GM06990 (cell line): Measurements from ENCODE around the gene OR52H1.

Experiments used
- DNase-seq: peaks from one replicate; pipeline ENCODE4 v3.0.0-alpha.2; 2011; ENCODE audit not compliant: insufficient read length; ENCODE audit errors: extremely low read depth
- H3K27me3 ChIP-seq: replicated peaks from 2 replicates; pipeline ENCODE4 v1.6.0; 2011; ENCODE audit warnings: low read length; ENCODE audit not compliant: control insufficient read depth, insufficient read depth
- H3K36me3 ChIP-seq: 2 replicates; pipeline ENCODE4 v1.5.1; 2011; ENCODE audit warnings: low read length; ENCODE audit not compliant: control insufficient read depth, insufficient read depth
- H3K4me3 ChIP-seq: replicated peaks from 2 replicates; pipeline ENCODE4 v1.5.1; 2011; ENCODE audit warnings: low read depth, mild to moderate bottlenecking, control low read depth, low read length
- TF ChIP-seq, protein P1 (sequence below): IDR thresholded peaks from 2 replicates; pipeline ENCODE4 v1.5.1; 2011; ENCODE audit warnings: low read length, control low read depth, mild to moderate bottlenecking, inconsistent platforms; ENCODE audit not compliant: insufficient read depth, poor library complexity, severe bottlenecking

Gene OR52H1

DNA sequence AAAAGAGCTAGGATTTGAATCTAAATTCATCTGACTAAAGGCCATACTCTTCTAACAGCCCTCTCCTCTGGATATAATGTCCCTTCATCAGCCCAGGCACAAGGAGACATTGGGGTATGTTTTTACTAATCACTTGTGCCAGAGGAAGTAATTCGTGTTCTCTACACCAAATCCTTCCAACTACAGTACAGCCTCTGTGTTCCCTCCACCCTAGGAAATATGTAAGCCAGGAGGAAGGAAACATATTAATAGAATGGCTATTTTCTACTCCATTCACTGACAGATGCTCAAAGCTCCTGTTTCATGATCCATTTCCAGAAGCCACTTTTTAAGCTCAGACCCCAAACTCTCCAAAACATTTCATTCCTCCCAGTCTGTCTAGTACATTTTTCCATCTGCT, 19.8 kb downstream of the OR52H1 start:
- DNase-seq = no peak
- no peak overlapping the region for H3K4me3 ChIP-seq
- TF ChIP-seq, protein P1, sequence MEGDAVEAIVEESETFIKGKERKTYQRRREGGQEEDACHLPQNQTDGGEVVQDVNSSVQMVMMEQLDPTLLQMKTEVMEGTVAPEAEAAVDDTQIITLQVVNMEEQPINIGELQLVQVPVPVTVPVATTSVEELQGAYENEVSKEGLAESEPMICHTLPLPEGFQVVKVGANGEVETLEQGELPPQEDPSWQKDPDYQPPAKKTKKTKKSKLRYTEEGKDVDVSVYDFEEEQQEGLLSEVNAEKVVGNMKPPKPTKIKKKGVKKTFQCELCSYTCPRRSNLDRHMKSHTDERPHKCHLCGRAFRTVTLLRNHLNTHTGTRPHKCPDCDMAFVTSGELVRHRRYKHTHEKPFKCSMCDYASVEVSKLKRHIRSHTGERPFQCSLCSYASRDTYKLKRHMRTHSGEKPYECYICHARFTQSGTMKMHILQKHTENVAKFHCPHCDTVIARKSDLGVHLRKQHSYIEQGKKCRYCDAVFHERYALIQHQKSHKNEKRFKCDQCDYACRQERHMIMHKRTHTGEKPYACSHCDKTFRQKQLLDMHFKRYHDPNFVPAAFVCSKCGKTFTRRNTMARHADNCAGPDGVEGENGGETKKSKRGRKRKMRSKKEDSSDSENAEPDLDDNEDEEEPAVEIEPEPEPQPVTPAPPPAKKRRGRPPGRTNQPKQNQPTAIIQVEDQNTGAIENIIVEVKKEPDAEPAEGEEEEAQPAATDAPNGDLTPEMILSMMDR = no peak

DNA sequence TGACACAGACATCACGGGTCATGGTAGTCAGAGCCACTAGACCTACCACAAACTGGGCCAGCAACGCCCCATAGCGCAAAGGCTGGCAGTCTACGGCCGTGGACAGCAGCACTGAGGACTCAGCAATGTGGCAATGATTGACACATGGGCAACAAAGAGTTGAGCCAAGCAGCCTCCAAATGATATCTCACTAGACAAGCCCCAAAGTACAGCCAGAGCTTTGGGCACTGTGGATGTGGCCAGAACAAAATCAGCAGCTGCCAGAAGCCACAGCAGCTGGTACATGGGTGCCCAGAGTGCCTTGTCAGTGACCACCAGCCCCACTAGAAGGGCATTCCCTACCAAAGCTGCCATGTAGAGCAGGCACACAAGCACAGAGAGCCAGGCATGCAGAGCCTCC, 20.6 kb downstream of the OR52H1 start:
- Histone ChIP-seq H3K27me3 (peaks cover 2% of the 10 kb centered on the region; the same call in 1 of the 2 replicates), H3K4me3 (no peak overlapping the region), H3K36me3 (no peaks in the 10 kb centered on the region)
- no peak for DNase-seq
- TF ChIP-seq, protein P1 = no peak

More for the DNA sequence above, 19.8 kb downstream of the OR52H1 start:
- peaks cover 2% of the 10 kb centered on the region; the same call in 1 of the 2 replicates for H3K27me3 ChIP-seq
- H3K36me3 ChIP-seq = no peaks in the 10 kb centered on the region

DNA sequence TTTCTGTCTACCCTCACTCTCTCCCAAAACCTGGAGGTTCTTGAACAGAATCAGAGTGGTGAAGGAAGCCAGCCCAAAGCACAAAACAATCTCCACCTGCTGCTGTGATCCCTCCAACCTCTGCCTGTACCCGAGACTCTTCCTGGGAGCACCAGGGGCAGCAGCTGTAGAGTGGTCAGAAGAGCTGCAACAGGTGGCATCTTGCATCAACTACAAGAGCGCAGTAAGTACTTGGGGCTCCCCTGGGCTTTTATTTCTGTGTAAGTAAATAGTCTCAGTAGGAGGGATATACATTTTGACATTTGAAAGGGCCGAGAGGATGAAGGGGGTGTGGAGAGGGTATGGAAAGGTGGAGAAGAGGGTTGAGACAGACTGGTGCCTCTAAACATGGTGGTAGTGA, 23.6 kb downstream of the OR52H1 start:
- H3K36me3 ChIP-seq = no peaks in the 10 kb centered on the region
- peaks cover 2% of the 10 kb centered on the region; the same call in 1 of the 2 replicates for H3K27me3 ChIP-seq
- TF ChIP-seq, protein P1 = no peak
- H3K4me3 ChIP-seq = no peak overlapping the region
- DNase-seq = no peak

DNA sequence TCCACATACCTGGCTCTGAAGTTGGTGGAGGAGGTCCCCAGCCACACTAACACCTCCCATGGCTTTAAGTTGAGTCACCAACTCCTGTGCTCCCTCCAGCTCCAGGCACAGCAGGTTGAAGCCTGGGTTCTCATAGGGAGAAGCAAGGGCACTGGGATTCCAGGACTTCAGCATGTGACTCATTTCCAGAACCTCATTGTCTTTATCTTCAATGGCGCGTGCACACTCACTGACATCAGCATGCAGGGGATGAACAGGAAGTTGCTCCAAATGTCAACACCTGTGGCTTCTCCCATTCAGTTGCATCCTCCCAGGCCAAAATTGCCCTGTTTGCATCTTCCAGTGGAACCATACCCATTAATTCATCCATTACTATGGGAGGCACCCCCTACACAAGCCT, 26.0 kb downstream of the OR52H1 start:
- TF ChIP-seq, protein P1 = no peak
- Histone ChIP-seq H3K36me3 (no peaks in the 10 kb centered on the region), H3K27me3 (peaks cover 2% of the 10 kb centered on the region; the same call in 1 of the 2 replicates), H3K4me3 (no peak overlapping the region)
- no peak for DNase-seq

DNA sequence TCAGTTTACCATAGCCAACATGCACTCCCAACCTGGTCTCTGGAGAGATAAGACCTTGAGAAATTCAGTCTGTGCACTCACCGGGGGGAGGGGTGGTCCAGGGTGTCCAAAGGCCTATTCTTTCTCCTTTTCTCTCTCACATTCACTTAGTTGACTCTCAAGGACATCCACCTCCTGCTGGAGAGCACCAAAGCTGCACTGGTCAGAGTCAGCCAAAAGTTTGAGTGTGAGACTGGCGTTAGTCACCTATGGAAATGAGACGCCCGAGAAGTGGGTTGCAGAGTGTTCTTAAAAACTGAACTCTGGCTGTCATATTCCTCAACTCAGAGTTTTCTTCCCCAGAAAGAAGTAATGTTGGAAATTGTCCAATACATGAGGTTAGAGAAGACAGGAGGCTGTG, 26.8 kb downstream of the OR52H1 start:
- no peak overlapping the region for H3K4me3 ChIP-seq
- TF ChIP-seq, protein P1 = no peak
- H3K27me3 ChIP-seq = no peaks in the 10 kb centered on the region
- no peak for DNase-seq
- H3K36me3 ChIP-seq = no peaks in the 10 kb centered on the region

DNA sequence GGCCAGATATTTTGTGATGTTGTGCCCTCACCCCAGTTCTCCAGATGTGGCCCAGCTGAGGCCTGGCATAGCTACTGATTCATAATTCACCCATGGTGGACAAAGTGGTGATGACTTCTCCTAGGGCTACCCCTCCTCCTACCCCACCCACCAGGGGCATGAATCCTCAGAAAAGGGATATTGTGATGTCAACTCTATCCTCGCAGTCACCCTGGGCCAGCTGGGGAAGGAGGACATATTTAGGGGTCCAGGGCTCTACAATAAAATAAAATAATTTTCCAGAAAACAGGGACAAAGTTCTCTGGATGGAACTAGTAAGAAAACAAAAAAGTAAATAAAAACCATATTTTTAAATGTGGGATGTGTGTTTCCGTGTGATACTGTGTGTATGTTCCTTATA, 31.7 kb downstream of the OR52H1 start, which contains the start of gene UBQLNL:
Gene UBQLNL, minus strand, starts transcription at position 101 of the 400 bp plus-strand sequence. CDS start 258 bp downstream, outside the sequence.
- no peaks in the 10 kb centered on the region for H3K27me3 ChIP-seq
- TF ChIP-seq, protein P1 = no peak
- H3K36me3 ChIP-seq = no peaks in the 10 kb centered on the region
- no peak within 1 kb of the TSS for H3K4me3 ChIP-seq
- no peak for DNase-seq
